Natural killer cell (primary cell): ENCODE measurements around the gene PDE8B. TPM values are rescaled to one million over a fixed set of nuclear protein-coding genes. Genes with fewer than 3 reads are reported as not detected.

Experiments used
- ATAC-seq, 3 donors: fragments of 150-1000 bp in 2 of 3; fragments of 200-7000 bp in 1 of 3; cut with Tn5 transposase; 1 replicate in 1 of 3; 2 replicates in 2 of 3; pipeline ENCODE4 v1.10.0; 2021; ENCODE audit warnings: mild to moderate bottlenecking in 2 of 3, moderate library complexity in 2 of 3
- DNase-seq, 2 donors: peaks; one replicate each; pipeline versions ENCODE4 v3.0.0 to v3.0.0-alpha.2; 2013 to 2021; ENCODE audit warnings: mixed read lengths in 1 of 2
- H3K27ac ChIP-seq: one replicate; pipeline ENCODE4 v1.5.1; 2013; ENCODE audit warnings: mild to moderate bottlenecking, low read length
- H3K27me3 ChIP-seq: one replicate; pipeline ENCODE4 v1.6.1; 2013; ENCODE audit warnings: low read length; ENCODE audit not compliant: control insufficient read depth, insufficient read depth
- H3K36me3 ChIP-seq: one replicate; pipeline ENCODE4 v1.6.1; 2013; ENCODE audit warnings: low read length; ENCODE audit not compliant: control insufficient read depth, insufficient read depth
- H3K4me1 ChIP-seq: one replicate; pipeline ENCODE4 v1.6.1; 2013; ENCODE audit warnings: low read length; ENCODE audit not compliant: control insufficient read depth, insufficient read depth
- H3K4me3 ChIP-seq: one replicate; pipeline ENCODE4 v1.5.1; 2013; ENCODE audit warnings: low read length
- H3K9me3 ChIP-seq: one replicate; pipeline ENCODE4 v1.6.1; 2013; ENCODE audit warnings: low read length; ENCODE audit not compliant: control insufficient read depth, insufficient read depth
- H3K27ac Mint-ChIP-seq, 2 donors: one replicate each; pipeline ENCODE4 v1.8.0; 2022; ENCODE audit warnings: mild to moderate bottlenecking in 2 of 2, mixed read lengths in 2 of 2, moderate library complexity in 1 of 2
- H3K27me3 Mint-ChIP-seq, 2 donors: one replicate each; pipeline ENCODE4 v1.8.0; 2022; ENCODE audit warnings: low read depth in 2 of 2, mixed read lengths in 2 of 2
- H3K36me3 Mint-ChIP-seq: one replicate; pipeline ENCODE4 v1.8.0; 2022; ENCODE audit warnings: mixed read lengths
- H3K4me1 Mint-ChIP-seq, 2 donors: one replicate each; pipeline ENCODE4 v1.8.0; 2022; ENCODE audit warnings: mixed read lengths in 2 of 2
- H3K4me3 Mint-ChIP-seq: one replicate; pipeline ENCODE4 v1.8.0; 2022; ENCODE audit warnings: mild to moderate bottlenecking, moderate library complexity, mixed read lengths
- H3K9me3 Mint-ChIP-seq, 2 donors: one replicate each; pipeline ENCODE4 v1.8.0; 2022; ENCODE audit warnings: mixed read lengths in 2 of 2
- CTCF ChIP-seq: fragments of 200-600 bp; IDR thresholded peaks from one replicate; pipeline ENCODE4 v1.8.0; 2022; ENCODE audit warnings: antibody characterized with exemption
- WGBS: methylation state at CpG from one replicate; pipeline ENCODE4 v1.1.7; 2013; ENCODE audit warnings: missing lambda C conversion rate; ENCODE audit not compliant: insufficient coverage; 5-methylcytosine and 5-hydroxymethylcytosine counted together
- intact Hi-C: fragments of 100-400 bp; cut with micrococcal nuclease; formaldehyde crosslinking; loops from one replicate; pipeline ENCODE4 v1.14.2; 2022
- total RNA-seq, 4 donors: library from RNA; stranded (reverse); fragments of 120-200 nt in 1 of 4; gene quantifications; one replicate each; pipeline versions ENCODE4 v1.2.3 to v1.2.4, GENCODE V29; 2013 to 2022

Gene PDE8B
- total RNA-seq, 3 donors from 2014 or later (not counting 1 experiment from before 2014, with no cell fraction given), result 0.23 to 0.82 TPM; not detected in 1

GRCh38 chr5:77347435-77348098 lies 137.1 kb downstream of the PDE8B start:
- intact Hi-C loops, result no loop called here
- Histone ChIP-seq H3K9me3 (no peaks in the 10 kb centered on the region), H3K36me3 (no peaks in the 10 kb centered on the region), H3K4me3 (no peak overlapping the region), H3K27ac (no peak overlapping the region), H3K27me3 (no peaks in the 10 kb centered on the region), H3K4me1 (no peaks in the 10 kb centered on the region)
- H3K36me3 Mint-ChIP-seq, result no peaks in the 10 kb centered on the region
- TF ChIP-seq CTCF, result no peak
- no peak overlapping the region for H3K4me3 Mint-ChIP-seq
- no peak overlapping the region for H3K27ac Mint-ChIP-seq
- DNase-seq (no peak), ATAC-seq (no peak)
- H3K4me1 Mint-ChIP-seq, result no peaks in the 10 kb centered on the region
- 90% methylated on average over 5 of the region's 5 CpGs for WGBS
- H3K9me3 Mint-ChIP-seq, result no peaks in the 10 kb centered on the region
- peaks cover 0 to 17% of the 10 kb centered on the region in 2 donors for H3K27me3 Mint-ChIP-seq

- no peaks in the 10 kb centered on the region for H3K9me3 Mint-ChIP-seq
- H3K27ac Mint-ChIP-seq, result no peak overlapping the region
- WGBS, result 100% methylated on average over 3 of the region's 4 CpGs
- H3K27me3 ChIP-seq, result no peaks in the 10 kb centered on the region
- no peak overlapping the region for H3K27ac ChIP-seq
- no peaks in the 10 kb centered on the region for H3K36me3 Mint-ChIP-seq
- DNase-seq (no peak), ATAC-seq (no peak)
- H3K9me3 ChIP-seq, result no peaks in the 10 kb centered on the region
- H3K4me1 Mint-ChIP-seq, result no peaks in the 10 kb centered on the region
- H3K4me3 ChIP-seq, result no peak overlapping the region
- H3K4me3 Mint-ChIP-seq, result no peak overlapping the region
- TF ChIP-seq CTCF, result no peak
- intact Hi-C loops, result no loop called here
- peaks cover 6 to 7% of the 10 kb centered on the region in 2 donors for H3K27me3 Mint-ChIP-seq
- H3K4me1 ChIP-seq, result no peaks in the 10 kb centered on the region
- no peaks in the 10 kb centered on the region for H3K36me3 ChIP-seq
Measured at GRCh38 chr5:77353251-77353650, 142.8 kb downstream of the PDE8B start.

GRCh38 chr5:77354454-77354853 lies 144.0 kb downstream of the PDE8B start:
- no peak for DNase-seq
- H3K36me3 Mint-ChIP-seq, result no peaks in the 10 kb centered on the region
- H3K9me3 Mint-ChIP-seq, result no peaks in the 10 kb centered on the region
- Histone ChIP-seq H3K27ac (no peak overlapping the region), H3K36me3 (no peaks in the 10 kb centered on the region), H3K4me1 (no peaks in the 10 kb centered on the region), H3K4me3 (no peak overlapping the region), H3K27me3 (no peaks in the 10 kb centered on the region), H3K9me3 (no peaks in the 10 kb centered on the region)
- intact Hi-C loops, result no loop called here
- no peaks in the 10 kb centered on the region for H3K4me1 Mint-ChIP-seq
- no peak overlapping the region for H3K4me3 Mint-ChIP-seq
- no peak for TF ChIP-seq CTCF
- ATAC-seq, result no peak
- no peak overlapping the region for H3K27ac Mint-ChIP-seq
- WGBS, result 92% methylated on average over 2 of the region's 2 CpGs
- H3K27me3 Mint-ChIP-seq, result peaks cover 7% of the 10 kb centered on the region in 2 donors

GRCh38 chr5:77355080-77355479 lies 144.6 kb downstream of the PDE8B start:
- Histone ChIP-seq H3K27ac (no peak overlapping the region), H3K4me1 (no peaks in the 10 kb centered on the region), H3K4me3 (no peak overlapping the region), H3K9me3 (no peaks in the 10 kb centered on the region), H3K27me3 (no peaks in the 10 kb centered on the region), H3K36me3 (no peaks in the 10 kb centered on the region)
- H3K4me3 Mint-ChIP-seq, result no peak overlapping the region
- H3K36me3 Mint-ChIP-seq, result no peaks in the 10 kb centered on the region
- DNase-seq (no peak), ATAC-seq (no peak)
- no peaks in the 10 kb centered on the region for H3K9me3 Mint-ChIP-seq
- no peak overlapping the region for H3K27ac Mint-ChIP-seq
- intact Hi-C loops, result no loop called here
- no peaks in the 10 kb centered on the region for H3K4me1 Mint-ChIP-seq
- no peak for TF ChIP-seq CTCF
- H3K27me3 Mint-ChIP-seq, result peaks cover 3 to 7% of the 10 kb centered on the region in 2 donors
- WGBS, result 84% methylated on average over 7 of the region's 7 CpGs
